GM13977 (cell line): ENCODE data around the gene NR3C1.

Experiments used
- DNase-seq: peaks from one replicate; pipeline ENCODE4 v3.0.0; 2012; ENCODE audit warnings: low spot score
- in situ Hi-C: fragments of 300-500 bp; cut with MboI; formaldehyde crosslinking; loops from one replicate; pipeline ENCODE4 v1.12.0; 2022; ENCODE audit warnings: low sequenced_read_pairs, low pct_unique_long_range_greater_than_20kb, mixed read lengths, inconsistent platforms; ENCODE audit not compliant: unreplicated experiment
- TF ChIP-seq, protein P1 (sequence below): IDR thresholded peaks from 2 replicates; pipeline ENCODE4 v1.5.1; 2012; ENCODE audit warnings: mild to moderate bottlenecking, control low read depth; ENCODE audit not compliant: insufficient read depth; ENCODE audit errors: extremely low read depth, missing control alignments

Gene NR3C1

DNA sequence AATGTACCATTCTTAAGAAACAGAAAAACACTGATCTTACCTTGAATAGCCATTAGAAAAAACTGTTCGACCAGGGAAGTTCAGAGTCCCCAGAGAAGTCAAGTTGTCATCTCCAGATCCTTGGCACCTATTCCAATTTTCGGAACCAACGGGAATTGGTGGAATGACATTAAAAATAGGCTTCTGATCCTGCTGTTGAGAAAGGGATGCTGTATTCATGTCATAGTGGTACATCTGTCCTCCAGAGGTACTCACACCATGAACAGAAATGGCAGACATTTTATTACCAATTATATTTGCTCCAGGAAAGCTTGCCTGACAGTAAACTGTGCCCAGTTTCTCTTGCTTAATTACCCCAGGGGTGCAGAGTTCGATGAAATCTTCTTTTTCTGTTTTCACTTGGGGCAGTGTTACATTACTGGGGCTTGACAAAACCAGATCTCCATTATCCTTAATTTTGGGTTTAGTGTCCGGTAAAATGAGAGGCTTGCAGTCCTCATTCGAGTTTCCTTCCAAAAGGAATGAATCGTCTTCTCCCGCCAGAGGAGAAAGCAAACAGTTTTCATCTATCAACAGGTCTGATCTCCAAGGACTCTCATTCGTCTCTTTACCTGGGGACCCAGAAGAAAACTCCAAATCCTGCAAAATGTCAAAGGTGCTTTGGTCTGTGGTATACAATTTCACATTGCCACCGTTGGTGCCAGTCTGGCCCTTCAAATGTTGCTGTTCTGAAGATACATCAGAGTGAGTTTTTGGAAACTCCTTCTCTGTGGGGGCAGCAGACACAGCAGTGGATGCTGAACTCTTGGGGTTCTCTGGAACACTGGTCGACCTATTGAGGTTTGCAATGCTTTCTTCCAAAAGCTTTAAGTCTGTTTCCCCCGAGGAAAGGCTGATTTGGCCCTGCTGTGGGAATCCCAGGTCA, 3.6 kb downstream of the NR3C1 start:
- TF ChIP-seq, protein P1, sequence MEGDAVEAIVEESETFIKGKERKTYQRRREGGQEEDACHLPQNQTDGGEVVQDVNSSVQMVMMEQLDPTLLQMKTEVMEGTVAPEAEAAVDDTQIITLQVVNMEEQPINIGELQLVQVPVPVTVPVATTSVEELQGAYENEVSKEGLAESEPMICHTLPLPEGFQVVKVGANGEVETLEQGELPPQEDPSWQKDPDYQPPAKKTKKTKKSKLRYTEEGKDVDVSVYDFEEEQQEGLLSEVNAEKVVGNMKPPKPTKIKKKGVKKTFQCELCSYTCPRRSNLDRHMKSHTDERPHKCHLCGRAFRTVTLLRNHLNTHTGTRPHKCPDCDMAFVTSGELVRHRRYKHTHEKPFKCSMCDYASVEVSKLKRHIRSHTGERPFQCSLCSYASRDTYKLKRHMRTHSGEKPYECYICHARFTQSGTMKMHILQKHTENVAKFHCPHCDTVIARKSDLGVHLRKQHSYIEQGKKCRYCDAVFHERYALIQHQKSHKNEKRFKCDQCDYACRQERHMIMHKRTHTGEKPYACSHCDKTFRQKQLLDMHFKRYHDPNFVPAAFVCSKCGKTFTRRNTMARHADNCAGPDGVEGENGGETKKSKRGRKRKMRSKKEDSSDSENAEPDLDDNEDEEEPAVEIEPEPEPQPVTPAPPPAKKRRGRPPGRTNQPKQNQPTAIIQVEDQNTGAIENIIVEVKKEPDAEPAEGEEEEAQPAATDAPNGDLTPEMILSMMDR, result no peak
- in situ Hi-C loops, result loop anchor here (10.0 to 25.0 kb wide), 2 partner anchors 385 to 412 kb away; partner anchors contain the start of gene HMHB1
- no peak for DNase-seq

DNA sequence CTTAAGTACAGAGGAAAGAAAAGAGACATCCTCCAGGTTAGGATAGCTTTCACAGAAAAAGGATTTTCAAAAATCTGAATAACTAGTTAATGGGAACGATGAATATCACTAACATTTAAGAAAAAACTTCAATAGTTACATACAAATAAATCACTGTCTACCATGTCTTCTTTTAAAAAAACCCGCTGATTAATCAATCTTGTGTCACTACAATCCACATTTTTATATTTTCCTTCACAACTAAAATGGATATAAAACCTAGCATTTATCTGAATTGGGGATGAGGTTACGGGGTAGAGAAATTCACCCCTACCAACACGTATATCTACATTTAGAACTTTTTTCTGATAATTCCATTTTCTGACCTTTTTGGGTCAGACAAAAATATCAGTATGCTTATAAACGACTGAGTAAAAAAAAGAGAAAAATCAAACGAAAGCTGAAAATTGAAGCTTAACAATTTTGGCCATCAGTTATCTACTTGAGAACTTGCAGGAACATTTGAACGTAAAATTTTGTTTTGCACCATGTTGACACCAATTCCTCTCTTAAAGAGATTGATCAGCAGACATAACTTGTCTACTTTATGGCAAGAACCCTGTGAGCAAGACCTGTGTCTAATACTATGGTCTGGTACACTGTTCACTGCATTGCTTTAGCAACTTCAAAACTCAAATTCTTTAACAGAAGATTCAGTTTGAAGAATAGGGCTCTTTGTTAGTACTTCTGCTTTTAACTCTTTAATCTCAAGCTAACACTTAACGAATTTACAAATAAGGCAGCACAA, 4.8 kb downstream of the NR3C1 start:
- in situ Hi-C loops, result no loop called here
- DNase-seq, result no peak
- TF ChIP-seq, protein P1, result no peak

DNA sequence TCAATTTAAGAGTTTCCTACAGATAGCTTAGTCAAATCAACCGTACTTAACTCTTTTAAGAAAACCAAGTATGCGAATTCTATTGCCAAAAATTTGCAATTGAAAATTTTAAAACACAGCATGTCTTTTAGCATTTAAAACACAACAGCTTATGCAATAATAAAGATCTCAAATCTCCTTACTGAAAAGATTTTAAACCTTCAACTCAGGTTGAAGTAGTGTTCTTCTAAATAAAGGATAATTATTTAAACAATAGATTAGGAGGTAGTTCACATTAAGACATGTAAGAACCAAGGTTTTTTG, 5.5 kb downstream of the NR3C1 start:
- TF ChIP-seq, protein P1, result no peak
- in situ Hi-C loops, result no loop called here
- no peak for DNase-seq

DNA sequence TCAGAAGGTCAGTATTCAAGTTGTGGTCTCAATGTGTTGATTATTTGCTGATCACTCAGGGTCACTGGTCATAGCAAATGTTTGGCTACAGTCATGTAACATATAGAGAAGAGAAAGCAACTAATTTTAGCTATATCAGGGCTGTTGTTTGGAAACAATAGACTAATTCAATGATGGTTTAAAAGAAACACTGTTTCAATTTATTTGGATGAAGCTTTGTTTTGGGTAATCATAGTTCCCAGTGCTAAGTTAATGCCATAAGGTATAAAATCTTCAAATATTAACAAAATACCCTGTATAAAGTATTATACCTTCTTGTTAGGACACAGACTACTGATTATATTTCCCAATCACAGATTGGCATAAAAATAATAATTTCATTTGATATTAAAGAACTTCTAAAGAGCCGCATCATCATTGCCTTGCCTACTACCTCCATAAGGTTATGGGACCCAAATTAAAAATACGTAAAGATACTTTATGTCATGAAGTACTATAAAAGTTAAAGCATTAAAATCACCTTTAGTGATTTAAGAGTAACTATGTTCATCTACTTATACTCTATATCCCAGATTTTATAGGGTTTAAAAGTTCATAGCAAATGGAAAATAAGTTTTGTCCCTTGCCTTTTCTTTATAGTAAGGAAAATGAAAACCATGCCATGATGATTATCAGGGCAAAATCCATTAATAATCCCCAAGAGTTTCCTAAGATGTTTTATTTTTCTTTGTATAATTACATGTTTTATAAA, 6.0 kb downstream of the NR3C1 start:
- DNase-seq, result no peak
- in situ Hi-C loops, result no loop called here
- TF ChIP-seq, protein P1, result no peak

DNA sequence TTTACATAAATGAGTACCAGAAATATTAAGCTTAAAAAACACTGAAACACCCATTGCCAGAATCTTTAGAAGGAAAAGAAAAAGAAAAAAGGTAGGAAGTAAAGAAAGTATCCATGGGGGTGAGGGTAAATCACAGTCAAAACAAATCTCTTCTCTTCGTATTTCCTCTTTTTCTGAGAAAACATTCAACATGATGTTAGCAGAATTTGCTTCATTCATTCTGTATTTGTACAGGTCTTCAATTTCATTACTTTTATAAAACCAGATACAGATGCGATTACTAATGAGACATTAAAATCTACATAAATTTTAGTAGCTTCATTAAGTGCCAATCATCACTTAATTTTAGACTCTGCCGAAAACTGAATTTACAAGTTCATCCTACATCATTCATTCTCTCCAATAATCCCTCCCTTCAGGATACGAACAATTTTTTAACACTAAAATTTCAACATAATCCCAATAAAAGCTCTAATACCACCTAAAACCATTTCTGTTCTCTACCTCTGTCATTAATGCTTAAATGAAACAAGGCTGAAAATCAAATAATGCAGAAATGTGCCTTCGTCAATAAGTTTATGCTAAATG, 7.0 kb downstream of the NR3C1 start:
- TF ChIP-seq, protein P1, result no peak
- in situ Hi-C loops, result no loop called here

More for the DNA sequence above, 7.0 kb downstream of the NR3C1 start:
- DNase-seq, result no peak
